HG03108 (cell line): Measurements from ENCODE around the gene RAPGEF4.

Source experiments
- ATAC-seq: cut with Tn5 transposase; IDR thresholded peaks from one replicate; pipeline ENCODE4 v1.9.1; 2021; ENCODE audit warnings: moderate library complexity; ENCODE audit not compliant: unreplicated experiment

Gene RAPGEF4

DNA sequence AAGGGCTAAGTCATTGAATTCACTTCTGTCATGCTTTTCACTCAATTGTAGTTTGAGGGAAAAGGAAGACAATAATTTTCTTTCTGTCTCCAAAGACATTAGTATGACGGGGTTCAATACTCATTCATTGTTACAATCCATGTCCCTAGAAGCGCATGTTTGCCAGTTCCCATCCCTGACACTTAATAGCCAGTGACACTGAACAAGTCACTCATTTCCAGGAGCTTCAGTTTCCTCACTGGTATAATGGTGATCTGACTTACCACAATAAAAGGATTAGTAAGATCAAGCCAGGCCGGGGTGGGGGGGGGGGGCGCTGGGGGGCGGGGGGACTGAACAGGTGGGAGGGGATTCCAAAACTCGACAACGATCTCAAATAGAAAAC, 195.2 kb downstream of the RAPGEF4 start:
- no peak for ATAC-seq

- ATAC-seq = no peak
Measured at GRCh38 chr2:172931256-172931894, 195.7 kb downstream of the RAPGEF4 start.

DNA sequence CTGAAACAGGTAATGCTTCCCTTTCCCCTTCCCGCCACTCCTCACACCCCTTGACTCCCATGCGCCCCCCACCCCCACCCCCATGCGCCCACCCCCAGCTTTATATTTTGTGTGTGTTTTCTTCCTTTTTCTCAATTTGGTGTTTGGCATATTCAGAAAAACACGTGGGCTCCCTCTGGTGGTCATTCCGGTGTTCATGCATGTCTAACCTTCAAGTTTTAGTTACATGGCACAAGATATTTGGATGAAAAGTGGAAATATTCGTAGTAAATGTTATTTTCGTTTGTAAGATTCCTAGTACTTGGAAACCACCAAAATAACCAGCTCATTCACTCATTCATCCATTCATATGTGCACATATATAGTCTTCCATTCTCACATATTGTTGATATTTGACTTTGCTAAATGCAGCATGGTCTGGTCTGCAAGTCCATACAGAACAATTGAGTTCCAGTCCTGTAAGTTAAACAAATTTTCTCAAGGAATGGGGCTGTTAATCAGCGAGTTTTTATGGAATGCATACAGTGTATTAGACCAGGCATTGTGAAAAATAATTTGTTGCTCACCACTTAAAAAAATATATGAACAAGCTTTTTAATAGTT, 196.4 kb downstream of the RAPGEF4 start:
- ATAC-seq = no peak

DNA sequence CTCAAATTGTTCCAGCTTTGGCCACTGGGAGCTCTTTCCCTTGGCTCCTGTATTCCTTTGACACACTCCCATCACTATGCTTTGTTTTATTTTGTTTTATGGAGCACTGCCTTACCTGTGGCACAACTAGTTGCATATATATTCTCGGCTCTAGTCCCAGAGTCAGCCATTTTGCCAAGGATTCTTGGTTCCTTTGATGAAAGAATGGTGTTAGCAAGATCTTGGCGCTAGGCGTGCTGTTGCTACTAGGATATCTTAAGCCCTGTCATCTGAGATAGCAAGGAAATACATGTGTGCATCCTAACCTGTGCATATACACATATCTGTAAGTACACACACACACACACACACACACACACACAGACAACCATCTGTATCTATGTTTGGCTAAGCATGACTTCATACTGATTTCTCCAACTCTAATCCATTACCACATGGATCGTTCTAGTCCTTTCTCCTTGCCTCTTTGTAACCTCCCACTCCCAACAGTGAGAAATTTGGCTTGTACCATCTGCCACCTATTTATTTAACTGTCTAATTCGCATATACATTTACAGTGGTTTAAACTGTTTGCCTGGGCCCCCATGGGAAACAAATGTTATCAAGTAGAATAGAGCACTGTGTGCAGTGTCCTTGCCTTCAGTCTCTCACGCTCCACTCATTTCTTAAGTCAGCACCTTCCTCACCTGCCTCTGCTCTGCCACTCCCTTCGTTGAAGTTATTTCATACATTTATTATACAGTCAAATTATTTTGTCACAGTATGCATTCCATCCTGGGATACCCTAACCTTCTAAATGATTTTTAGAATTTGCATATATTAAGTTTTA, 202.5 kb downstream of the RAPGEF4 start:
- ATAC-seq = no peak

DNA sequence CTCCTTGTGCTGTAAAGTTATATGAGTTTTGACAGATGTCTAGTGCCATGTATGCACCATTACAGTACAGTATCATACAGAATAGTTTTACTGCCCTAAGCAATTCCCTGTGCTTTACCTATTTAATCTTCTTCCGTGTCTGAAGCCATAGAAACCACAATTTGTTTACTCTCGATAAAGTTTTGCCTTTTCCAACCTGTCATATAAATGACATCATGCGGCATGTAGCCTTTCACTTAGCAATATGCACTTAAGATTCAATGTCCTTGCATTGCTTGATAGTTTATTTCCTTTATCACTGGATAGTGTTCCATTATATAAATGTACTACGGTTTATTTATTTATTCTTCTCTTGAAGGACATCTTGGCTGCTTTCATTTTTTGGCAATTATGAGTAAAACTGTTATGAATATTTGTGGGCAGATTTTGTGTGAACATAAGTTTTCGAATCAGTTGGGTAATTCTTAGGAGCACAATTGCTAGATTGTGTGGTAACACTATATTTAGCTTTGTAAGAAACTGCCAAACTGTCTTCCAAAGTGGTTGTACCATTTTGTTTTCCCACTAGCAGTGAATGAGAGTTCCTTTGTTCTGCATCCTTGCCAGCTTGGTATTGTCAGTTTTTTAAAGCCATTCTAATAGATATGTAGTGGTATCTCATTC, 203.2 kb downstream of the RAPGEF4 start:
- no peak for ATAC-seq

- ATAC-seq = no peak
Measured at GRCh38 chr2:172943539-172943938, 207.9 kb downstream of the RAPGEF4 start.

- ATAC-seq = no peak
Measured at GRCh38 chr2:172944022-172944793, 208.6 kb downstream of the RAPGEF4 start.

DNA sequence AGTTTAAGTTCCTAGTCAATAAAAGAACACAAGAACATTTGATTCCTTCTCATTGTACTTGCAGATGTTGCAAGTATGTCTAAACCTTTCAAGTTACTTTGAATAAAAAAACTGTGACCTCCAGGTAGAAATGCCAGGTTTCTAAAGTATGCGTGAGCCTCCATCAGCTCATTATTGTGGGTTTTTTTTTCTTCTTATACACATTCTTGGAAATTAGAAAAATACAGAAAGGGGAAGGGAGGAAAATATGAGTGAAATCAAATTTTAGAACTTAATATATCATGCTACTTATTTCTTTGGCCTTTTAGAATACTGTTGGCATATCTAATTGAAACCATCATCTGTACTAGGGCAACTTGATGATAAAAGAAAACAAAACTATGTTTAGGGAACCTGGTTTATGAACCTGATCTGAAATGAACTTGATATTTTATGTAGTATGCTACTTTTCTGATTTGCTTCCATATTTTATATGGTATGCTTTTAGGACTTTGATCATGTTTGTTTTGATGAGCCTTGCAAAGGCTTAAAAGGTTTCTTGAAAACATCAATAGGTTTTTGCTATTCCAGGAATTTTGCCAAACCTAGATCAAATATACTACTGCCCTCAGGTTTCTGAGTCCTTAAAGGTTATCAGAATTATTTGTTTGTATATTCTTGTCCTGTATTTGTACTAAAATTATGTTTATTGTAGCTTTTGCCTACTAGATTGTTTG, 209.3 kb downstream of the RAPGEF4 start:
- ATAC-seq = no peak

- no peak for ATAC-seq
Measured at GRCh38 chr2:172945510-172945850, 209.8 kb downstream of the RAPGEF4 start.

DNA sequence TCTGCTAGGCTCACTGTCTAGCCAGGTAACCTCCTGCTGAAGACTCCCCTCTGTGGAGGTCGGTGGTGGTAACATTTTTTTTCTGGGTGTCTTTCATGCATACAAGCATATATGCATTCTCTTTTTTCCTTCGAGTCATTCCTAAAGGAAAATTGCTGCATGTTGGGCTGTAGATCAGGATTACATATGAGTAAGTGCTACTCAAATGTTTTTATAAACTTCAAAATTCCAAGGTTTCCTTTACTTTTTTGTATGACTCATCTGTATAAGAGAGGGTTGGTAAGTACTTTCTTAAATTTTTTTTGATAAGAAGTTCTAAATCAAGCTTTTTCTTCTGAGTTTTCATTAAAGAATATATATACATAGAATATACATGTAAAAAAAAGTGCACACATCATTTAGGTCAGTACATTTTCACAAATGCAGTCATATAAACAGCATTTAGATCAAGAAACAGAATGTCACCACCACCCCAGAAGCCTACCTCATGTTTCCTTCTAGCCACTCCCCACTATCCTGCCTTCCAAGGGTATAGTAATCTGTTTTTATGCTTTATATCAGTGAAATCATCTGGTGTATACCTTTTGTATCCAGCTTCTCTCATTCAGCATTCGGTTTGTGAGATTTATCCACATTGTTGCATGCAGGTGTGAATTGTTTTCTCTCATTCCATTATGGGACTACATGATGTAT, 212.0 kb downstream of the RAPGEF4 start:
- no peak for ATAC-seq

GRCh38 chr2:172949522-172949921, 213.9 kb downstream of the RAPGEF4 start:
- ATAC-seq = no peak

DNA sequence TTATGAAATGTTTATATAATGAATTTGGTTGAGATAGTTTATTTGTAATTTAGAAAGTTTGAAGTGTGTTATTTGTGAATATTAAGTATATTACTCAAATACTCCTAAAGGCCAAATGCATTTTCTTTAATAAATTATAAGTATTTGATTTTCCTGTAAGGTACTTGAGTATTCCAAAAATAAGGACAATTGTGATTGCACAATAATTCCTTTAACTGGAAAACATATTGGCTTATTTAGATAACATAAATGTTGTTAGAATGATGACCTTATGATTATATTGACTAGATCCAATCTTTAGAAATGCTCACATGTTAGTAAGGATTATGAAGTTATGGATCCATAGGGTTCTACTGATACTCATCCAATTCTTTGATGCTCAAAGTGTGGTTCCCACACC, 214.9 kb downstream of the RAPGEF4 start:
- no peak for ATAC-seq

DNA sequence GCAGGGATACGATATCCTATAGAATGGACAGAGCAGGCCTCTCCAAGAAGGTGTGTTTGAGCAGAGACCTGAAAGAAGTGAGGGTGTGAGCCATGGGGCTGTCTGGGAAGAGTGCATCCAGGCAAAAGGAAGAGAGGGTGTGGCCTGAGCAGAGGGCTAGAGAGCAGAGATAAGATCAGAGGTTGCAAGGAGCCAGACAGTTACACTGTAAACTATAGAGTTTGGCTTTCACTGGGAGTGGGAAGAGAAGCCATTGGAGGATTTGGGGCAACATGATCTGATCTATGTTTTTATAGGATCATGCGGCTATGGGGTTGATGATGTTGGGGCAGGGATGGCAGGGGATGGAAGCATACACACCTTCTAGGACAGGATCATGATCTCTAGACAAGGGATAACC, 215.9 kb downstream of the RAPGEF4 start:
- no peak for ATAC-seq

DNA sequence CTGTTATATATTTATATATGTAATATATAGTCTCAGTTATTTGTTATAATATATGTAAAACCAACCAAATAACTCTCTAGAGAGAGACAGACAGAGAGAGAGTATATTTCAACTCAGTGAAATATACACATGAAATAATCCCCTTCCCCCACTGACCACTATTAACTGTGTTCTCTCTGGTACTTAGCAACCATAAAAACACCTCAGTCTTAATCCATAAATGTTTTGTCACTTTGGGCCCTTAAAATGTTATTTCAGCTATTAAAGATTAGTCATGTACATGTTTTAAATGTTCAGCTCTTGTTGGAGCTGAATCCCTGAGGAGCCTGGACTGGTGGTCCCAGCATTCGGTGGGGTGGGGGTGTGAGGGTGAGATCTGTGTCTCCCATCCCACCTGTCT, 217.8 kb downstream of the RAPGEF4 start:
- no peak for ATAC-seq

DNA sequence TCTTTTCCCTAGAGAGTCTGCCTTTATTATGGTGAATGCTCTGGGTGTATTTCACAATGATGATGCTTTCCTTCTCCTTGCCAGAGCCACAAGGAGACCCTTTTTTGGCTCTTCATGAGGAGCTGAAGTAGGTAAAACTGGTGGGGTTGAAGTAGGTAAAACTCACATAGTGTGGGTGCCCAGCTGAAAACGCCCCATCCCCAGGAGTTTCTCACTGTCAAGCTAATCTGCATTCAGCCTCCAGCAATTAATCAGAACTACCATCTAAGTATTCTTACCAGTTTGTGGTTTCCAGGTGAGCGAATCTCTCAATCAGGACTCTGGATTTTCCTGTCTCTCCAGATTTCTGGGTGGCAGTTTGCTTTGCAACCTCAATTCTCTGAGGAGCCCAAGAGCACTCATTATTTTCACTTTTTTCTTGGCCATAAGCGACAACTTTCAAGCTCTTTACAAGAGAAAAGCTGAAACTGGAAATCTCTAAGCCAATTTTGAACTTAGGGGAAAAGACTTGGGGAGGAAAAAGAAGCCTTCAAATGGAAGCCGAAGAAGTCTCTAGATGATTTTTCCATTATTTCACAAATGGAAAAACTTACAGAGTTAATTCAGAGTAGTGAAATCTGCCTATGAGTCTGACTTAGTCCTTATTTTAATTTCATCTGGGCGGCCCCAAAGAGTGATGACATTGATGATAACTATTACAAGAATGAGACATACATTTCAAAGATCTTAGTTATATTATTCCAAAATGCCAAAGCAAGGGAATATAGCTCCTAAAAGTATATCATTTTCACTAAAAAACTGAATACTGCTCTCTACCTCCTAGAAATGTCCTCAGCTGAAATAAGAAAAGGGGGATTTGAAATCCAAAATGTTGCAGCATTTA, 218.6 kb downstream of the RAPGEF4 start:
- ATAC-seq = no peak

- ATAC-seq = no peak
Measured at GRCh38 chr2:172955587-172955986, 219.9 kb downstream of the RAPGEF4 start.

- ATAC-seq = no peak
Measured at GRCh38 chr2:172957734-172958133, 222.1 kb downstream of the RAPGEF4 start.

DNA sequence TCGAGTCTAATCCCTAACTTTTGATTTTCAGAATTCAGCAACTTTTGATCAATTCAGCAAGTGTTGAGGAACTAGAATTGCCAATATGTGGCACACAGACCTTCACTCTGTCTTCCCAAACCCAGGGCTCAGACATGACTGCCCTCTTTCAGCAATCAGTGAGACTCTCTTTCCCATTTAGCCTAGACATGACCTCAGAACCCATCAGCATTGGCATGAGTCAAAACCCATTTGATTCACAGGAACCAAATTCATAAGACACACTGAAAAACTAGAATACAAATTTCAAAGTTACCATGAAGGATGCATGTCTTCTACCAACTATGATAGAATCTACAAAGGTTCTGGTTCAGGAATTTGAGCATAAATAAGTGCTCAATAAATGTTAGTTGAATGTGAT, 226.4 kb downstream of the RAPGEF4 start:
- ATAC-seq = no peak

DNA sequence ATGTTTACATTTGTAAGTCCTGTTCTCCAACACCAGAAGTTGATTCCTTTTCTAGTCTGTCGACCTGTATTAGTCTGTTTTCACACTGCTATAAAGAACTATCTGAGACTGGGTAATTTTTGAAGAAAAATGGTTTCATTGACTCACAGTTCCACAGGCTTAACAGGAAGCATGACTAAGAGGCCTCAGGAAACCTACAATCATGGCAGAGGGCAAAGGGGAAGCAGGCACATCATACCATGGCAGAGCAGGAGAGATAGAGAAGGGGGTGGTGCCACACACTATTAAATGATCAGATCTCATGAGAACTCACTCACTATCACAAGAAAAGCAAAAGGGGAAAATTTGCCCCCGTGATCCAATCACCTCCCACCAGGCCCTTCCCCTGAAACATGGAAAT, 227.2 kb downstream of the RAPGEF4 start:
- no peak for ATAC-seq
